H1 (cell line): ENCODE data around the gene PTCH2. TPM values are rescaled to one million over a fixed set of nuclear protein-coding genes. Genes with fewer than 3 reads are reported as not detected.

ENCODE experiments used
- ASH2L ChIP-seq: fragments of 200-600, 300-600 bp; sonication (generic); IDR thresholded peaks from one replicate; pipeline ENCODE4 v1.7.1; 2017; ENCODE audit warnings: low read length
- ATF3 ChIP-seq: IDR thresholded peaks from 2 replicates; pipeline ENCODE4 v1.6.1; 2011; ENCODE audit warnings: low read depth, mild to moderate bottlenecking, low read length; ENCODE audit not compliant: insufficient read depth
- BACH1 ChIP-seq: IDR thresholded peaks from 2 replicates; pipeline ENCODE4 v1.6.1; 2012; ENCODE audit warnings: low read length, improper control_type of control experiment
- CBX8 ChIP-seq: fragments of 300-800, 300-1000 bp; sonication (generic); IDR thresholded peaks from 2 replicates; pipeline ENCODE4 v1.7.1; 2016; ENCODE audit warnings: low read depth, low read length, borderline replicate concordance
- CHD7 ChIP-seq: fragments of 300-600 bp; sonication (generic); IDR thresholded peaks from 2 replicates; pipeline ENCODE4 v1.7.1; 2012; ENCODE audit warnings: low read length, moderate library complexity, mild to moderate bottlenecking, inconsistent platforms; ENCODE audit not compliant: insufficient replicate concordance
- CTBP2 ChIP-seq: IDR thresholded peaks from 2 replicates; pipeline ENCODE4 v1.7.0; 2011; ENCODE audit warnings: borderline replicate concordance, mild to moderate bottlenecking, moderate library complexity, mixed read lengths, low read length; ENCODE audit not compliant: insufficient read depth, insufficient read length
- HDAC2 ChIP-seq, 2 experiments: fragments of 300-600 bp in 1 of 2; sonication (generic) in 1 of 2; IDR thresholded peaks; 2 replicates each; pipeline ENCODE4 v1.6.1; 2011 to 2012; ENCODE audit warnings: low read depth in 2 of 2, low read length in 2 of 2, mild to moderate bottlenecking in 2 of 2, moderate library complexity in 2 of 2, borderline replicate concordance in 1 of 2, inconsistent platforms in 1 of 2
- NANOG ChIP-seq: IDR thresholded peaks from 2 replicates; pipeline ENCODE4 v1.6.1; 2011; ENCODE audit warnings: low read length, low read depth, mild to moderate bottlenecking, inconsistent platforms; ENCODE audit not compliant: insufficient read depth, poor library complexity, severe bottlenecking
- POU5F1 ChIP-seq: IDR thresholded peaks from 2 replicates; pipeline ENCODE4 v1.6.1; 2011; ENCODE audit warnings: low read depth, mild to moderate bottlenecking, low read length, moderate library complexity
- RBBP5 ChIP-seq: IDR thresholded peaks from 2 replicates; pipeline ENCODE4 v1.7.1; 2012; ENCODE audit warnings: low read depth, mild to moderate bottlenecking, inconsistent platforms, low read length, moderate library complexity, borderline replicate concordance
- SRF ChIP-seq: IDR thresholded peaks from 2 replicates; pipeline ENCODE4 v1.6.1; 2011; ENCODE audit warnings: mild to moderate bottlenecking, low read depth, low read length, moderate library complexity
- polyA plus RNA-seq, 7 experiments: library from polyadenylated mRNA; depleted of rRNA in 3 of 7; stranded (reverse) in 5 of 7; unstranded in 2 of 7; fragments of >200 nt in 5 of 7; fragments of 200-250 nt in 2 of 7; gene quantifications; 1 replicate in 5 of 7; 2 replicates in 1 of 7; 4 replicates in 1 of 7; pipeline versions ENCODE4 v1.2.1 to v1.2.3, GENCODE V29; 2011 to 2013; ENCODE audit warnings: missing spikeins in 2 of 7, mixed read lengths in 2 of 7
- total RNA-seq: library from RNA; stranded (reverse); fragmentation: NEBNext Ultra II Directional; extraction: Animal tissue kit (Norgen Biotek cat#: 25700); gene quantifications from 2 replicates; pipeline ENCODE4 v1.2.1, GENCODE V29; 2021

Gene PTCH2
- total and polyA plus RNA-seq, 2 of the 8 experiments (the other 6 are each of a cell fraction or from before 2014, with no cell fraction given): 0.35 to 1.2 TPM

- no peak for TF ChIP-seq CHD7
- TF ChIP-seq CTBP2: no peak
- TF ChIP-seq RBBP5: no peak
- no peak for TF ChIP-seq NANOG
- no peak for TF ChIP-seq SRF
- TF ChIP-seq BACH1: no peak
- no peak for TF ChIP-seq HDAC2 (IDR thresholded peaks at IDR 0.05; ENCODE audit: borderline replicate concordance in 1 of 2, low read depth in 2 of 2, low read length in 2 of 2)
- TF ChIP-seq ATF3: no peak
- TF ChIP-seq POU5F1: no peak
- TF ChIP-seq ASH2L: no peak
- no peak for TF ChIP-seq CBX8
Measured at GRCh38 chr1:44842486-44842861, 579 bp downstream of the PTCH2 start (continued).
